HEK293T (cell line): ENCODE measurements around the gene AGAP2.

Experiments
- ARNT ChIP-seq: fragments of 450-650 bp; IDR thresholded peaks from 2 replicates; pipeline ENCODE4 v1.6.1; 2017; ENCODE audit warnings: mild to moderate bottlenecking
- BHLHE40 ChIP-seq: fragments of 450-650 bp; IDR thresholded peaks from 2 replicates; pipeline ENCODE4 v1.6.1; 2016; ENCODE audit warnings: mild to moderate bottlenecking, moderate library complexity, borderline replicate concordance
- CTBP1 ChIP-seq: fragments of 450-650 bp; IDR thresholded peaks from 2 replicates; pipeline ENCODE4 v1.6.1; 2016; ENCODE audit warnings: borderline replicate concordance
- ELF4 ChIP-seq: fragments of 450-650 bp; IDR thresholded peaks from 2 replicates; pipeline ENCODE4 v1.6.1; 2017; ENCODE audit warnings: antibody characterized with exemption
- FOXA1 ChIP-seq: fragments of 450-650 bp; IDR thresholded peaks from 2 replicates; pipeline ENCODE4 v1.6.1; 2016; ENCODE audit warnings: mild to moderate bottlenecking
- FOXM1 ChIP-seq: fragments of 450-650 bp; IDR thresholded peaks from 2 replicates; pipeline ENCODE4 v1.6.1; 2017; ENCODE audit warnings: mild to moderate bottlenecking, borderline replicate concordance
- HDGF ChIP-seq: fragments of 450-650 bp; IDR thresholded peaks from 2 replicates; pipeline ENCODE4 v1.6.1; 2017; ENCODE audit warnings: antibody characterized with exemption, borderline replicate concordance
- LEF1 ChIP-seq: fragments of 450-650 bp; IDR thresholded peaks from 2 replicates; pipeline ENCODE4 v1.6.1; 2017; ENCODE audit warnings: mild to moderate bottlenecking, borderline replicate concordance
- NFRKB ChIP-seq: fragments of 450-650 bp; IDR thresholded peaks from 2 replicates; pipeline ENCODE4 v1.6.1; 2016; ENCODE audit warnings: mild to moderate bottlenecking, moderate library complexity
- PKNOX1 ChIP-seq: fragments of 450-650 bp; IDR thresholded peaks from 2 replicates; pipeline ENCODE4 v1.6.1; 2016
- SP1 ChIP-seq: fragments of 450-650 bp; IDR thresholded peaks from 2 replicates; pipeline ENCODE4 v1.6.1; 2017

GRCh38 chr12:57762463-57762862 lies 23.9 kb upstream of the AGAP2 start:
- TF ChIP-seq NFRKB (no peak), ARNT (no peak), LEF1 (no peak), FOXM1 (no peak), CTBP1 (no peak), BHLHE40 (no peak), PKNOX1 (no peak), ELF4 (no peak), SP1 (no peak), FOXA1 (no peak), HDGF (no peak)
